HG03064 (cell line): ENCODE data around the gene DYSF.

Experiments
- ATAC-seq: cut with Tn5 transposase; IDR thresholded peaks from one replicate; pipeline ENCODE4 v1.9.1; 2021; ENCODE audit warnings: low read depth; ENCODE audit not compliant: unreplicated experiment

DYSF gene

DNA sequence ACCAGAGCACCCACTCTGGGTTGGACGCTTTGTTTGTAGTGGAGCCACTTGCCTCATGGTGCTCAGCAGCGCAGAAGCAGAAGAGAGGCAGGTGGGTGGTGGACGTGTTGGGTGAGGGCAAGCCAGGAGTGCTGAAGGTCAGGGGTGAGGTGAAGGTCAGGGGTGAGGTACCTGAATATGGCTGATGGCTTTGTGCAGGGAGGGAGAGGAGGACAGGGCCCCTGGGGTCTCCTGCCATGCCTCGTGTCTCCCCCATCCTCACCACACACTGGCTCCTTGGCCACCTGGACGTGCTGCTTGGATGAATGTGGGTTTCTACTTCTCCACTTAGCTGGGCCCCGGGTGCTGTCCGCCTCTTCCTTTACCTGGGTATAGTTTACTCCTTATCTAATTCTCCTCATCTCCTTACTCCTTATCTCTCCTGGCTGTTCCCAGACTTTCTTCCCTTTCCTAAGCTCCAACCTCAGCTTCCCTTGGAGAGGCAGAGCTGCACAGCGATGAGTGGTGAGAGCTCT lies 68.1 kb downstream of the DYSF start:
- no peak for ATAC-seq

GRCh38 chr2:71524476-71524875 lies 71.1 kb downstream of the DYSF start:
- ATAC-seq, result no peak

- no peak for ATAC-seq
These were observed 72.8 kb downstream of the DYSF start for GRCh38 chr2:71526141-71526540.

- no peak for ATAC-seq
These were observed 73.6 kb downstream of the DYSF start for GRCh38 chr2:71526975-71527374.

GRCh38 chr2:71528131-71528591 lies 74.8 kb downstream of the DYSF start:
- ATAC-seq, result no peak

DNA sequence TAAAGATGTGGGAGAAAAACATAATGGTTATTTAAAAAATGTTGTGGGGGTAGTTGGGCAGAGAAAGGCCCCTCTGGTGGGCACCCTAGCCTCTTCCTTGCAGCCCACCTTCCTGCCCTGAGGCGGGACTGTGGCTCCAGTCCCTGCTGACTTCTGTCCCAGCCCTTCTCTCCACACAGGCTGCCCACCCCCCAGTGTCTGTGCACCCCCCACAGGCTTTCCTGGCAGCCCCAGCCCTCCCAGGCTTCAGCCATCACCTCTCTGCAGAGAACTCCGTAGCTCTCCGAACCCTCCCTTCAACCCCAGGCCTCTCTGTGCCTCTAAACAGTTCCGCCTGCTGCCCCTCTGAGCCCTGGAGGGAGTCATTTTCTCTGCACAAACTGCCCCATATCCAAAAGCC lies 75.4 kb downstream of the DYSF start:
- ATAC-seq, result no peak

- no peak for ATAC-seq
These were observed 76.8 kb downstream of the DYSF start for GRCh38 chr2:71530211-71530610.

- ATAC-seq, result no peak
These were observed 77.4 kb downstream of the DYSF start for GRCh38 chr2:71530641-71531332.

DNA sequence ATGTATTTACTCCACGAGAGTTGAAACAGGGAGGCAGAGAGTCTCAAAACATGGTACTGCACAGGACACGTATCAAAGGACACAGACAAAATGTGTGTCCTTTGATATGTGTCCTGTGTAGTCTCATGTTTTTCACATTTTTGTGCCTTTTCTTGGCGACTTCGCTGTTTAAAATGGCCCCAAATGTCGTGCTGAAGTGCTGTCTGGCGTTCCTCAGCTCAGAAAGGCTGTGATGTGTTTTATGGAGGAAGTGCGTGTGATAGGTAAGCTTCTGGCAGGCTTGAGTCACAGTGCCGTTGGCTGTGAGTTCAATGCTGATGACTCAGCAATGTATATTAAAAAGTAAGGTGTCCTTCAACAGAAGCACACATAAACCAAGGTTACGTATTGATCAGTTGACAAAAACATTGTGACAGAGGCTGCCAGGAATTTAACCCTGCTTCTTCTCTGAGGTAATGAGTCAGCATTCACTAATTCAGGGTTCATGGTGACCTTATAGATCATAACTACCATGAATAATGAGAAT lies 78.2 kb downstream of the DYSF start:
- no peak for ATAC-seq

- no peak for ATAC-seq
These were observed 79.0 kb downstream of the DYSF start for GRCh38 chr2:71532327-71532726.

- no peak for ATAC-seq
These were observed 80.8 kb downstream of the DYSF start for GRCh38 chr2:71534201-71534600.

DNA sequence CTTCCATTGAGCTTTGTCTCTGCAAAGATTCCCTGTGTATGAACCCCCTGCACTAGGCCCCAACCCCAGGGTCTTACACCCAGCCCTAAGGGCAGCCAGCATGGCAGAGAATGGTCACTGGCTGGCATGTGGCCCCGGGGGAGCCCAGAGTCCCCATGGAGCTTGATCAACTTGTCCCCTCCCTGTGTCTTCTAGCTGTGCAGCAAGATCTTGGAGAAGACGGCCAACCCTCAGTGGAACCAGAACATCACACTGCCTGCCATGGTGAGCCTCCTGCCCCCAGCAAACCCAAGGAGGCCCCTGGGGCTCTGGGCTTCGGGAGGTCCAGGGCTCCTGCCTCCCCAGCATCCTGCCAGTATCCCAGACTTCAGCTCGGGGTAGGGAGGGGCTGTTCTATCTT lies 81.5 kb downstream of the DYSF start:
- ATAC-seq, result no peak

GRCh38 chr2:71535526-71535925 lies 82.2 kb downstream of the DYSF start:
- ATAC-seq, result no peak

DNA sequence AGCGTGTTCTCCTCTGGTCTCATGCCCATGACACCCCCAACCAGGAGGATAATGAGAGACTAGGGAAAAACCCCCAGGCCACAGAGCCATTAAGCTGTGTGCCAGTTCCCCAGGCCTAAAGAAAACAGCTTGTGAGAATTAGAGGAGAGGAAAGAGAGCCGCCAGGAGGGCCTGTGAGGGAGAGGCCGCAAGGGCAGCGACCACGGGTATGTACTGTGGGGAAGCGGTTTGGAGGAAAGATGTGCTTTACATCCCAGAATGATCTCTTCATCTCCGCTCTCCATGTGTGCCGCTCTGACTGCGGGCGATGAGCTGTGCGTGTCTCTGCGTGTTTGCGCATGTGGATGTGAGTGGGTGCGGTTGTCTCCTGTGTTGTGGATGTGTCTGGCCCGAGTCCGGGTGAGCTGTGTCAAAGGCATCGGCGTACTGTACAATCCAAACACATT lies 82.9 kb downstream of the DYSF start:
- no peak for ATAC-seq

- no peak for ATAC-seq
These were observed 84.9 kb downstream of the DYSF start for GRCh38 chr2:71538241-71538640.

- ATAC-seq, result no peak
These were observed 85.4 kb downstream of the DYSF start for GRCh38 chr2:71538656-71539265.

- no peak for ATAC-seq
These were observed 87.5 kb downstream of the DYSF start for GRCh38 chr2:71540818-71541217.

DNA sequence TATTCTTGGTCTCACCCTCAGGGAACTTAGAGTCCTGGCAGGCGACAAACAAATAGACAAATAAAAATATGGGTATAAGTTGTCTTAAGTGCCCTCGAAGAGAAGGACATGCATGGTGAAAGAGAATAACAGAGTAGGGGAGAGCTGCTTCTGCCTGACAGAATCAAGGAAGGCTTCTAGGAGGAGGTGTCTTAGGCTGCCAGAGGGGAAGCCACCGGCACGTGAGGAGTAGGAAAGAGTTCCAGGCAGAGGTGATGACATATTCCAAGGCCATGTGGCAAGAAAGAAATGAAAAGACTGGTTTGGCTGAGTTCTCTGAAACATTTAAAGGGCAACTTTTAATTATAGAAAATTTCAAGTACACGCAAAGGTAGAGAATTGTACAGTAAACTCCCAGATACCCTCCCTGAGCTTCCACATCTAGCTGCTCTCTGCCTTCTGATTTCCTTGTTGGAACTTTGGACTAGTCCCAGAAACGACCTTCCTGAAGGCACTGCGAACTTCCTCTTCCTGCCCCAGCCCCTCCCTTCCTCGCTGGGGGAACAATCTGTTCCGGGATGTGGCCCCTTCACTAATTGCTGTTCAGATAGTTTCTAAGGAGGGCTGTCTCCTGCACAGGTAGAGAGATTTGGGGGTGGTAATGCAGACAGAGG lies 91.7 kb downstream of the DYSF start:
- no peak for ATAC-seq

- no peak for ATAC-seq
These were observed 92.4 kb downstream of the DYSF start for GRCh38 chr2:71545572-71546274.

GRCh38 chr2:71546275-71546638 lies 92.9 kb downstream of the DYSF start:
- no peak for ATAC-seq

- no peak for ATAC-seq
These were observed 93.5 kb downstream of the DYSF start for GRCh38 chr2:71546777-71547281.
